DMS53 (cell line): ENCODE measurements around the gene RPS6KA4.

Experiments used
- DNase-seq: peaks from one replicate; lab custom pipeline; 2025; lab: John Stamatoyannopoulos, UW

Gene RPS6KA4

DNA sequence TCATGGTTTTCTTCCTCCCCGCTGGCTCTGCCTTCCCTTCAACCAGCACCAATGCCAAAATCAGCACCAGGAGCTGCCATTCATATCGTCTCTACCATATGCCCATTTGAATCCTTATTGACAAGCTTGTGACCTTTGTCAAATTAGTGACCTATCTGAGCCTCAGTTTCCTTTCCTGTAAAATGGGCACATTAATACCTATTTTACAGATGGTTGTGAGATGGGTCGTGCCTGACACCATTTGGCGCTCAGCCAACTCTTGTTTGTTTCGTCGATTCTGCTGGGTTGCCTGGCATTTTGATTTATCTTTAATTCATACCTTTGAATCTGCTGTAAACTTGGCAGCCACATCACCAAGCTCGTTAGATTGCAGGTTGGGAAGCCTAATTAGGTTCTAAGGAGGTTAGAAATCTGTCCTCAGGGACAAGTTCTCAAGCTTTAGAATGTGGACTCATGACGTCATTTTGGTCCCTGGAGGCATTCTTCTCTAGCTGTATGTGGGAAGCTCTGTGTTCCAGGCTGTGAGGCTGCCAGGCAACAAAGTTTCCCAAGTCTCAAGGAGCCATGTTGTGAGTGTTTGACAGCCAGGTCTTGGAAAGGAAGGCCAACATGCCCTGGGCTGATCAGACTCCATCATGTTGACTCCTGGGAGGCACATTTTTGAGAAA, 61.0 kb downstream of the RPS6KA4 start:
- peak; percentile 11 for DNase-seq
